GM12874 (cell line): ENCODE data around the gene MEX3B.

Source experiments
- CTCF ChIP-seq: IDR thresholded peaks from 2 replicates; pipeline ENCODE4 v1.5.1; 2011; ENCODE audit warnings: low read depth, mild to moderate bottlenecking, control low read depth, low read length, moderate library complexity; ENCODE audit not compliant: insufficient read depth

The MEX3B gene

GRCh38 chr15:82058517-82059204 lies 12.8 kb upstream of the MEX3B start:
- no peak for TF ChIP-seq CTCF

- TF ChIP-seq CTCF = no peak
Measured at GRCh38 chr15:82058026-82058425, 12.2 kb upstream of the MEX3B start.

- no peak for TF ChIP-seq CTCF
Measured at GRCh38 chr15:82056958-82057823, 11.4 kb upstream of the MEX3B start.

GRCh38 chr15:82052751-82053150 lies 6.9 kb upstream of the MEX3B start:
- no peak for TF ChIP-seq CTCF

- no peak for TF ChIP-seq CTCF
Measured at GRCh38 chr15:82051664-82052063, 5.8 kb upstream of the MEX3B start.

- no peak for TF ChIP-seq CTCF
Measured at GRCh38 chr15:82048811-82049210, 3.0 kb upstream of the MEX3B start.
